A673 (cell line): Measurements from ENCODE around the gene DNAH9.

Experiments used
- CTCF ChIP-seq: fragments of 300-800, 200-600 bp; sonication (generic); conservative IDR thresholded peaks from 2 replicates; pipeline ENCODE4 v1.5.1; 2017; ENCODE audit warnings: low read depth, mild to moderate bottlenecking, antibody characterized with exemption, low read length, moderate library complexity, mixed read lengths
- EZH2 ChIP-seq: fragments of 200-600 bp; sonication (generic); IDR thresholded peaks from 2 replicates; pipeline ENCODE4 v1.6.1; 2017; ENCODE audit warnings: borderline replicate concordance, low read depth, mild to moderate bottlenecking, mixed read lengths, antibody characterized with exemption, low read length; ENCODE audit not compliant: poor library complexity, severe bottlenecking

GRCh38 chr17:11559601-11560000 is 38.7 kb upstream of the DNAH9 start:
- TF ChIP-seq CTCF (no peak), EZH2 (no peak)
